Activated B cell treated with CpG ODN at 0.5 μM for 24 hours (primary cell): ENCODE measurements around the gene AIFM2. TPM values are rescaled to one million over a fixed set of nuclear protein-coding genes. Genes with fewer than 3 reads are reported as not detected.

Experiments used
- ATAC-seq: fragments of 200-7000 bp; cut with Tn5 transposase; one replicate; pipeline ENCODE4 v1.10.0; 2021; ENCODE audit warnings: low read depth, mild to moderate bottlenecking, moderate library complexity
- CTCF ChIA-PET: fragments of 350-600 bp; sonication (Branson Sonifier 250); formaldehyde crosslinking; loops from one replicate; lab custom pipeline; 2021; ENCODE audit warnings: antibody characterized with exemption; lab: Charles Lee
- POLR2A ChIA-PET: fragments of 350-600 bp; sonication (Branson Sonifier 250); formaldehyde crosslinking; loops from one replicate; lab custom pipeline; 2021; ENCODE audit warnings: antibody characterized with exemption; lab: Charles Lee
- DNase-seq: peaks from one replicate; pipeline ENCODE4 v3.0.0; 2022
- H3K27ac Mint-ChIP-seq: one replicate; pipeline ENCODE4 v1.8.0; 2020; ENCODE audit warnings: mixed read lengths
- H3K27me3 Mint-ChIP-seq: one replicate; pipeline ENCODE4 v1.8.0; 2021; ENCODE audit warnings: mixed read lengths
- H3K36me3 Mint-ChIP-seq: one replicate; pipeline ENCODE4 v1.8.0; 2021; ENCODE audit warnings: low read depth, mixed read lengths
- H3K4me1 Mint-ChIP-seq: one replicate; pipeline ENCODE4 v1.8.0; 2021; ENCODE audit warnings: mixed read lengths
- H3K4me3 Mint-ChIP-seq: one replicate; pipeline ENCODE4 v1.8.0; 2020; ENCODE audit warnings: mild to moderate bottlenecking, mixed read lengths
- H3K9me3 Mint-ChIP-seq: one replicate; pipeline ENCODE4 v1.8.0; 2020; ENCODE audit warnings: mixed read lengths
- intact Hi-C: fragments of 100-400 bp; cut with micrococcal nuclease; formaldehyde crosslinking; loops from one replicate; pipeline ENCODE4 v1.15.1; 2024
- total RNA-seq: library from RNA; stranded (reverse); gene quantifications from 2 replicates; pipeline ENCODE4 v1.2.3, GENCODE V29; 2022
- TF ChIP-seq, protein P1 (sequence below): fragments of 200-600 bp; IDR thresholded peaks from one replicate; pipeline ENCODE4 v1.8.0; 2022; ENCODE audit warnings: antibody characterized with exemption, mild to moderate bottlenecking

The AIFM2 gene
- total RNA-seq, 1 donor from 2014 or later: 10.8 TPM

DNA sequence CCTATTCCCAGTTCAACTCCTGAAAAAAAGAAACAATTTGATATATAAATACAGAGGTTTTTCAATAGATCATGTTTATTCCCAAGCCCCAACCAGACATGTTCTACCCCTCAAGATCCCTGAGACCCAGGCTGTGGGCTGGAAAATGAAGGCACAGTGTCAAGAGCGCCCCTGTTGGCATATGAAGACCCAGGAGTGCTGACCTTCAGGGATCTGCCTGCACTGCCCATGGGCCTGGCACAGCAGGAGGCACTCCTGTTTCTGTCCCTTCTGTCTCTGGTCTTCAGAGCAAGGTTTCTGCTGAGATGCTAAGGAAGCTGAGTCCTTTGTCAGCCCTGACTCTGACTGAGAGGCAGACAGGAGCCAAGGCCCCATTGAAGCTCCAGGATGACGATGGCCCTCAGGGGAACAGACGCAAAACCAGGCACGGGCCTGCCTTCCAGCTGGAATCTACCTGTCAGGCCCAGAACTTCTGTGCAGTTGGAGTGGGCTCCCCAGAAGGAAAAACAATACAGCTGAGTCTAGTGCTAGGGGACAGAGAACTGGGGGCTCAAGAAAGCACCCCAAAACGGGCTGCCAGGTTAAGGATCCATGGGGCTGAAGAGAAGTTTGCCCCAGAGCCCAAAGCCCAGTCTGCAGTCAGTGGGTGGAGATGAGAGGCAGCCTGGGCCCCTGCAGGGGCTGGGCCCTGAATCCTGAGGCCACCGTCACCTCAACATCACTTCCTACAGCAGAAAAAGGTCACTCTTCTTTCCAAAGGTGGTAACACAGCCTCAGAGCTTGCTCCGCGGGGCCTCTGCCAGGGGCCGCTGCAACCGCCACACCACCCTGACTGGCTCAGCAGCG lies 6.7 kb upstream of the AIFM2 start:
- ATAC-seq: no peak
- intact Hi-C loops: no loop called here
- no peak overlapping the region for H3K4me3 Mint-ChIP-seq
- ChIA-PET CTCF (no interaction called here), POLR2A (no interaction called here)
- peaks cover 11% of the 10 kb centered on the region for H3K4me1 Mint-ChIP-seq
- no peaks in the 10 kb centered on the region for H3K27me3 Mint-ChIP-seq
- H3K36me3 Mint-ChIP-seq: peaks cover 18% of the 10 kb centered on the region
- TF ChIP-seq, protein P1, sequence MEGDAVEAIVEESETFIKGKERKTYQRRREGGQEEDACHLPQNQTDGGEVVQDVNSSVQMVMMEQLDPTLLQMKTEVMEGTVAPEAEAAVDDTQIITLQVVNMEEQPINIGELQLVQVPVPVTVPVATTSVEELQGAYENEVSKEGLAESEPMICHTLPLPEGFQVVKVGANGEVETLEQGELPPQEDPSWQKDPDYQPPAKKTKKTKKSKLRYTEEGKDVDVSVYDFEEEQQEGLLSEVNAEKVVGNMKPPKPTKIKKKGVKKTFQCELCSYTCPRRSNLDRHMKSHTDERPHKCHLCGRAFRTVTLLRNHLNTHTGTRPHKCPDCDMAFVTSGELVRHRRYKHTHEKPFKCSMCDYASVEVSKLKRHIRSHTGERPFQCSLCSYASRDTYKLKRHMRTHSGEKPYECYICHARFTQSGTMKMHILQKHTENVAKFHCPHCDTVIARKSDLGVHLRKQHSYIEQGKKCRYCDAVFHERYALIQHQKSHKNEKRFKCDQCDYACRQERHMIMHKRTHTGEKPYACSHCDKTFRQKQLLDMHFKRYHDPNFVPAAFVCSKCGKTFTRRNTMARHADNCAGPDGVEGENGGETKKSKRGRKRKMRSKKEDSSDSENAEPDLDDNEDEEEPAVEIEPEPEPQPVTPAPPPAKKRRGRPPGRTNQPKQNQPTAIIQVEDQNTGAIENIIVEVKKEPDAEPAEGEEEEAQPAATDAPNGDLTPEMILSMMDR: no peak
- no peaks in the 10 kb centered on the region for H3K9me3 Mint-ChIP-seq
- no peak for DNase-seq
- H3K27ac Mint-ChIP-seq: no peak overlapping the region

DNA sequence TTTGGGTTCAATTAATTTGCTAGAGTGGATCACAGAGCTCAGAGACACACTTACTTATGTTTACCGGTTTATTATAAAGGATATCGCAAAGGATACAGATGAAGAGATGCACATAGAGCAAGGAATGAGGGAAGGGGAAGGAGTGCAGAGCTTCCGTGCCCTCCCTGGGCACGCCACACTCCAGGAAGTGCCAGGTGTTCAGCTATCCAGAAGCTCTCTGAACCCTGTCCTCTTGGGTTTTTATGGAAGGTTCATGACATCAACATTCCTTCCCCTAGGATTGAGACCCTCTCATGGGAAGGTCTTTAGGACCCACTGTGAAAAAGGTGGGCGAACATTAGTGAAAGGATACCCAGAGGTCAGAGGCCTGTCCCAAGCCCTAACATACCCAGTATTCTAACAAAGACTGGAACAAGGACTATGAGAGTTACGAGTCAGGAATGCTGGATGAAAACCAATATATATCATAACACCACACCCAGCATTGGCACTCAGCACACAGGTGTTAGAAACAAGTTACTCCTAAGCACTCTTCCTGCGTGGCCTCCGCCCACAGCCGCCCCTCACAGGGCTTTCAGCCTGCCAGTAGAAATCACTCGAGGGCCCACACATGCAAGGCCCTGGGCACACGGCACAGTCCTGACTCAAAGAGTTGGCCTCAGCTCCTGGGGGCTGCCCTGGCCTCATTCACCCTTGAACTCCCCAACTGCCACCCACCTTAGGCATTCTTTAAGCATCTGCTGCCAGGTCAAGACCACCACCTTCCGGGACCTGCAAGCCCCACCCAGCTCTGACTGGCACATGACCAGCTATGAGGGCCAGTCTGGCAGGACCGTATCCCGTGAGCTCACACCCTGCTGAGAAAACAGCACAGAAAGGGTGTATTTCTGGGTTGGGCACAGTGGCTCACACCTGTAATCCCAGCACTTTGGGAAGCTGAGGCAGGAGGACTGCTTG lies 5.6 kb upstream of the AIFM2 start:
- Mint-ChIP-seq H3K9me3 (no peaks in the 10 kb centered on the region), H3K27me3 (no peaks in the 10 kb centered on the region), H3K36me3 (peaks cover 18% of the 10 kb centered on the region), H3K27ac (no peak overlapping the region), H3K4me3 (no peak overlapping the region), H3K4me1 (peaks cover under 1% of the 10 kb centered on the region)
- no peak for DNase-seq
- TF ChIP-seq, protein P1: no peak
- POLR2A ChIA-PET: interaction anchor here (1.0 kb wide), 1 partner anchor 9 kb away, joined by 3 read pairs; no protein-coding TSS in a partner anchor
- CTCF ChIA-PET: interaction anchor here (1.0 kb wide), 1 partner anchor 22 kb away, joined by 3 read pairs; no protein-coding TSS in a partner anchor
- no peak for ATAC-seq
- intact Hi-C loops: no loop called here

GRCh38 chr10:70137135-70137534 lies 4.5 kb upstream of the AIFM2 start:
- intact Hi-C loops: no loop called here
- ChIA-PET POLR2A (no interaction called here), CTCF (interaction anchor here (1.0 kb wide), 1 partner anchor 21 kb away, joined by 3 read pairs; no protein-coding TSS in a partner anchor)
- ATAC-seq: no peak
- TF ChIP-seq, protein P1: no peak
- Mint-ChIP-seq H3K9me3 (no peaks in the 10 kb centered on the region), H3K27ac (no peak overlapping the region), H3K4me3 (no peak overlapping the region), H3K4me1 (peaks cover 10% of the 10 kb centered on the region), H3K27me3 (no peaks in the 10 kb centered on the region), H3K36me3 (peaks cover 22% of the 10 kb centered on the region)
- DNase-seq: no peak

DNA sequence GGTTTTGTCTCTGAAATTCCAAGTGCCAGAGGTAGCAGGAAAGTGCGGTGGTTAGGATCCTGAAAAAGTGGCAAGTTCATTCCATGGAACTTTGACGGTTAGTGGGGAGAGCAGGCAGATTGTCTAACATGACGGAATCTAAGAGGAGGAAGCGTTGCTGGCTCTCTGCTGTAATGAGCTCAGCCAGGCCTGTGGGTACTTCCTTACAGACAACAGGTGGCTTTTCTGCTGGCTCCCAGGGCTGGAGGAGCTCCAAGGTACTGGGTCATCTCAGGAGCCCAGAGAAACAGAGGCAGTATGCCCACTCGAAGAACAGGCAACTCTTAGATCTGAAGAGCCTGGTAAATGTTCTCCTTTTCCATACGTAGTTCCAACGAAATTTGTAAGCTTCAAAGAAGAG lies 3.1 kb upstream of the AIFM2 start:
- CTCF ChIA-PET: interaction anchor here (0.6 to 1.0 kb wide), 2 partner anchors 11 to 31 kb away, joined by 3 to 4 read pairs; partner anchors contain the start of gene TYSND1
- Mint-ChIP-seq H3K4me1 (peaks cover 19% of the 10 kb centered on the region), H3K27me3 (no peaks in the 10 kb centered on the region), H3K36me3 (peaks cover 23% of the 10 kb centered on the region), H3K9me3 (no peaks in the 10 kb centered on the region), H3K27ac (no peak overlapping the region), H3K4me3 (no peak overlapping the region)
- POLR2A ChIA-PET: interaction anchor here (1.4 kb wide), 1 partner anchor 10 kb away, joined by 6 read pairs; the partner anchor contains the start of gene TYSND1
- intact Hi-C loops: no loop called here
- DNase-seq (no peak), ATAC-seq (no peak)
- TF ChIP-seq, protein P1: no peak
